ENCODE data around the gene PFKFB3.

The PFKFB3 gene

GRCh38 chr10:6300784-6301460 lies 98.2 kb downstream of the PFKFB3 start:
- no peak for DNase-seq (ENCODE audit: low read depth in 2 of 2)

- DNase-seq (ENCODE audit: low read depth in 2 of 2) = no peak
These were observed 98.8 kb downstream of the PFKFB3 start for GRCh38 chr10:6301488-6302075.
